HepG2 (cell line): ENCODE data around the gene CDYL2. TPM values are rescaled to one million over a fixed set of nuclear protein-coding genes. Genes with fewer than 3 reads are reported as not detected.

Experiments used
- ATAC-seq: fragments of 200-7000 bp; cut with Tn5 transposase; 3 replicates; pipeline ENCODE4 v1.9.1; 2020; ENCODE audit warnings: mild to moderate bottlenecking, moderate library complexity
- BruUV-seq: library from RNA; stranded (reverse); fragments of 400-500 nt; replicated peaks from 2 replicates; lab custom pipeline; 2021; lab: Mats Ljungman, UMichigan
- CTCF ChIA-PET: fragments of 300-600 bp; formaldehyde crosslinking; extraction: SDS; loops from one replicate; lab custom pipeline; 2021; ENCODE audit warnings: low total read pairs, inconsistent platforms, low intra/inter-chr PET ratio; lab: Yijun Ruan, JAX
- POLR2A ChIA-PET: fragments of 350-600 bp; sonication (Branson Sonifier 250); formaldehyde crosslinking; loops from one replicate; lab custom pipeline; 2020; ENCODE audit warnings: antibody characterized with exemption, inconsistent platforms; lab: Yijun Ruan, JAX
- DNase-seq: peaks from one replicate; pipeline ENCODE4 v3.0.0-alpha.2; 2015; ENCODE audit warnings: low spot score
- FAIRE-seq: peaks from 3 replicates; lab custom pipeline; 2011; peaks lifted over from hg19 to GRCh38; lab: Jason Lieb, UNC
- H2AFZ ChIP-seq: one replicate; pipeline ENCODE4 v1.6.1; 2011; ENCODE audit warnings: low read length, inconsistent platforms
- H3K27ac ChIP-seq: fragments of 300-600 bp; 3 replicates; pipeline ENCODE4 v1.8.0; 2011; ENCODE audit warnings: mixed run types, mild to moderate bottlenecking, mixed read lengths, low read length, inconsistent platforms; ENCODE audit not compliant: insufficient read depth; ENCODE audit errors: extremely low read length
- H3K27me3 ChIP-seq, 2 experiments: fragments of 200-600 bp in 1 of 2; 2 replicates in 1 of 2; 3 replicates in 1 of 2; pipeline versions ENCODE4 v1.6.0 to v1.8.0; 2011; ENCODE audit warnings: low read length in 2 of 2, mild to moderate bottlenecking in 2 of 2, moderate library complexity in 2 of 2, inconsistent platforms in 1 of 2; ENCODE audit not compliant: insufficient read depth in 2 of 2, control insufficient read depth in 1 of 2
- H3K36me3 ChIP-seq, 2 experiments: fragments of 200-600 bp in 1 of 2; replicated peaks in 1 of 2; 2 replicates in 1 of 2; 3 replicates in 1 of 2; pipeline versions ENCODE4 v1.5.1 to v1.8.0; 2011; ENCODE audit warnings: low read length in 2 of 2, inconsistent platforms in 1 of 2; ENCODE audit not compliant: insufficient read depth in 2 of 2, control insufficient read depth in 1 of 2
- H3K4me1 ChIP-seq: 2 replicates; pipeline ENCODE4 v1.5.1; 2012; ENCODE audit warnings: low read length, inconsistent platforms; ENCODE audit not compliant: insufficient read depth
- H3K4me2 ChIP-seq: 2 replicates; pipeline ENCODE4 v1.6.0; 2011; ENCODE audit warnings: low read depth, low read length, inconsistent platforms
- H3K4me3 ChIP-seq, 3 experiments: fragments of 200-600 bp in 1 of 3; sonication (generic), shearing (Covaris generic) in 1 of 3; replicated peaks in 1 of 3; 2 replicates each; pipeline ENCODE4 v1.5.1; 2011 to 2016; ENCODE audit warnings: low read length in 3 of 3, inconsistent platforms in 2 of 3, low read depth in 2 of 3, mild to moderate bottlenecking in 2 of 3, control low read depth in 1 of 3, mixed read lengths in 1 of 3; ENCODE audit not compliant: insufficient read depth in 1 of 3
- H3K79me2 ChIP-seq: one replicate; pipeline ENCODE4 v1.6.1; 2011; ENCODE audit warnings: low read length, inconsistent platforms; ENCODE audit not compliant: insufficient read depth
- H3K9ac ChIP-seq: 2 replicates; pipeline ENCODE4 v1.6.0; 2011; ENCODE audit warnings: mild to moderate bottlenecking, low read depth, low read length, inconsistent platforms; ENCODE audit not compliant: insufficient read depth
- H3K9me3 ChIP-seq: 2 replicates; pipeline ENCODE4 v1.5.1; 2012; ENCODE audit warnings: mild to moderate bottlenecking, low read length
- H4K20me1 ChIP-seq: 2 replicates; pipeline ENCODE4 v1.6.0; 2011; ENCODE audit warnings: inconsistent platforms, mild to moderate bottlenecking, low read length, moderate library complexity; ENCODE audit not compliant: insufficient read depth
- FOSL2 ChIP-seq: sonication (generic); formaldehyde crosslinking; IDR thresholded peaks from 2 replicates; pipeline ENCODE4 v1.4.0; 2020; ENCODE audit warnings: missing genetic modification reagents
- PPARG ChIP-seq: conservative IDR thresholded peaks from 2 replicates; pipeline ENCODE4 v1.6.1; 2016; ENCODE audit warnings: missing biosample characterization, missing genetic modification reagents
- WGBS: methylation state at CpG from one replicate; pipeline ENCODE4 v1.1.6; 2017; ENCODE audit warnings: low lambda C conversion rate; 5-methylcytosine and 5-hydroxymethylcytosine counted together
- in situ Hi-C: cut with HindIII; loops from 2 replicates; pipeline ENCODE4 v1.10.0; 2017; ENCODE audit warnings: low pct_unique_long_range_greater_than_20kb; ENCODE audit not compliant: extremely low pct_ligation_motif_present
- intact Hi-C: fragments of 100-400 bp; cut with micrococcal nuclease; formaldehyde crosslinking; loops from one replicate; pipeline ENCODE4 v1.10.0; 2022; ENCODE audit not compliant: unreplicated experiment
- polyA plus RNA-seq, 8 experiments: library from polyadenylated mRNA; depleted of rRNA in 3 of 8; stranded (reverse) in 7 of 8; unstranded in 1 of 8; fragments of >200 nt; fragmentation: Illumina TruSeq in 4 of 8; extraction: Trizol in 4 of 8; gene quantifications; 2 replicates each; pipeline versions ENCODE4 v1.2.1 to v1.2.3, GENCODE V29; 2011 to 2016; ENCODE audit warnings: low read depth in 4 of 8, missing spikeins in 1 of 8, mixed read lengths in 1 of 8; ENCODE audit not compliant: insufficient read depth in 1 of 8
- total RNA-seq, 5 experiments: library from RNA; depleted of rRNA; stranded (reverse); fragments of >200 nt; fragmentation: Illumina TruSeq; extraction: Trizol; gene quantifications; 2 replicates each; pipeline ENCODE4 v1.2.3, GENCODE V29; 2016; ENCODE audit warnings: low read depth in 1 of 5
- TF ChIP-seq, protein P1 (sequence below): sonication (generic); formaldehyde crosslinking; conservative IDR thresholded peaks from 2 replicates; pipeline ENCODE4 v1.4.0; 2020; ENCODE audit warnings: mild to moderate bottlenecking, missing genetic modification reagents, moderate library complexity
- TF ChIP-seq, protein P2 (sequence below): sonication (generic); formaldehyde crosslinking; IDR thresholded peaks from 2 replicates; pipeline ENCODE4 v1.8.1; 2022; ENCODE audit warnings: low read depth, mild to moderate bottlenecking, missing genetic modification reagents

CDYL2 gene
- total and polyA plus RNA-seq, 2 of the 13 experiments (the other 11 are each of a cell fraction or from before 2014, with no cell fraction given): 0.07 to 0.35 TPM

DNA sequence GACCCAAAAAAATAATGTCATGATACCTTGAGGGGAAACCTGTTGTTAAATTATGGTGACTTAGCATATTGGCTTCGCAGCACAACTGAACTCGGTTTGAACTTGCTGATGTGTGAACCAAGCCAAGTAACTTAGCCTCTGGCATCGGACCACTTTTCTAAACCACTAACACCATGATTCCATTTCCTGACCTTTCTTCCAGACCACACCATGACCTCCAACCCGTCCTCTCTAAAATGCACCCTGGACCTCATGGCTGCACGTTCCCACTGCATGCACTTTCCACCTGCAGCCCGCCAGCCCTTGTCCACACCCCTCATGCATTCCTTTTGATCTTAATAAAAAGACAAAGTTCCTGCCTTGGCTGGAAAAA is 234.3 kb downstream of the CDYL2 start (continued):
- TF ChIP-seq, protein P1, sequence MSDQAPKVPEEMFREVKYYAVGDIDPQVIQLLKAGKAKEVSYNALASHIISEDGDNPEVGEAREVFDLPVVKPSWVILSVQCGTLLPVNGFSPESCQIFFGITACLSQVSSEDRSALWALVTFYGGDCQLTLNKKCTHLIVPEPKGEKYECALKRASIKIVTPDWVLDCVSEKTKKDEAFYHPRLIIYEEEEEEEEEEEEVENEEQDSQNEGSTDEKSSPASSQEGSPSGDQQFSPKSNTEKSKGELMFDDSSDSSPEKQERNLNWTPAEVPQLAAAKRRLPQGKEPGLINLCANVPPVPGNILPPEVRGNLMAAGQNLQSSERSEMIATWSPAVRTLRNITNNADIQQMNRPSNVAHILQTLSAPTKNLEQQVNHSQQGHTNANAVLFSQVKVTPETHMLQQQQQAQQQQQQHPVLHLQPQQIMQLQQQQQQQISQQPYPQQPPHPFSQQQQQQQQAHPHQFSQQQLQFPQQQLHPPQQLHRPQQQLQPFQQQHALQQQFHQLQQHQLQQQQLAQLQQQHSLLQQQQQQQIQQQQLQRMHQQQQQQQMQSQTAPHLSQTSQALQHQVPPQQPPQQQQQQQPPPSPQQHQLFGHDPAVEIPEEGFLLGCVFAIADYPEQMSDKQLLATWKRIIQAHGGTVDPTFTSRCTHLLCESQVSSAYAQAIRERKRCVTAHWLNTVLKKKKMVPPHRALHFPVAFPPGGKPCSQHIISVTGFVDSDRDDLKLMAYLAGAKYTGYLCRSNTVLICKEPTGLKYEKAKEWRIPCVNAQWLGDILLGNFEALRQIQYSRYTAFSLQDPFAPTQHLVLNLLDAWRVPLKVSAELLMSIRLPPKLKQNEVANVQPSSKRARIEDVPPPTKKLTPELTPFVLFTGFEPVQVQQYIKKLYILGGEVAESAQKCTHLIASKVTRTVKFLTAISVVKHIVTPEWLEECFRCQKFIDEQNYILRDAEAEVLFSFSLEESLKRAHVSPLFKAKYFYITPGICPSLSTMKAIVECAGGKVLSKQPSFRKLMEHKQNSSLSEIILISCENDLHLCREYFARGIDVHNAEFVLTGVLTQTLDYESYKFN (CRISPR knock-in tag): no peak
- TF ChIP-seq, protein P2, sequence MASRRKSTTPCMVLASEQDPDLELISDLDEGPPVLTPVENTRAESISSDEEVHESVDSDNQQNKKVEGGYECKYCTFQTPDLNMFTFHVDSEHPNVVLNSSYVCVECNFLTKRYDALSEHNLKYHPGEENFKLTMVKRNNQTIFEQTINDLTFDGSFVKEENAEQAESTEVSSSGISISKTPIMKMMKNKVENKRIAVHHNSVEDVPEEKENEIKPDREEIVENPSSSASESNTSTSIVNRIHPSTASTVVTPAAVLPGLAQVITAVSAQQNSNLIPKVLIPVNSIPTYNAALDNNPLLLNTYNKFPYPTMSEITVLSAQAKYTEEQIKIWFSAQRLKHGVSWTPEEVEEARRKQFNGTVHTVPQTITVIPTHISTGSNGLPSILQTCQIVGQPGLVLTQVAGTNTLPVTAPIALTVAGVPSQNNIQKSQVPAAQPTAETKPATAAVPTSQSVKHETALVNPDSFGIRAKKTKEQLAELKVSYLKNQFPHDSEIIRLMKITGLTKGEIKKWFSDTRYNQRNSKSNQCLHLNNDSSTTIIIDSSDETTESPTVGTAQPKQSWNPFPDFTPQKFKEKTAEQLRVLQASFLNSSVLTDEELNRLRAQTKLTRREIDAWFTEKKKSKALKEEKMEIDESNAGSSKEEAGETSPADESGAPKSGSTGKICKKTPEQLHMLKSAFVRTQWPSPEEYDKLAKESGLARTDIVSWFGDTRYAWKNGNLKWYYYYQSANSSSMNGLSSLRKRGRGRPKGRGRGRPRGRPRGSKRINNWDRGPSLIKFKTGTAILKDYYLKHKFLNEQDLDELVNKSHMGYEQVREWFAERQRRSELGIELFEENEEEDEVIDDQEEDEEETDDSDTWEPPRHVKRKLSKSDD: no peak

DNA sequence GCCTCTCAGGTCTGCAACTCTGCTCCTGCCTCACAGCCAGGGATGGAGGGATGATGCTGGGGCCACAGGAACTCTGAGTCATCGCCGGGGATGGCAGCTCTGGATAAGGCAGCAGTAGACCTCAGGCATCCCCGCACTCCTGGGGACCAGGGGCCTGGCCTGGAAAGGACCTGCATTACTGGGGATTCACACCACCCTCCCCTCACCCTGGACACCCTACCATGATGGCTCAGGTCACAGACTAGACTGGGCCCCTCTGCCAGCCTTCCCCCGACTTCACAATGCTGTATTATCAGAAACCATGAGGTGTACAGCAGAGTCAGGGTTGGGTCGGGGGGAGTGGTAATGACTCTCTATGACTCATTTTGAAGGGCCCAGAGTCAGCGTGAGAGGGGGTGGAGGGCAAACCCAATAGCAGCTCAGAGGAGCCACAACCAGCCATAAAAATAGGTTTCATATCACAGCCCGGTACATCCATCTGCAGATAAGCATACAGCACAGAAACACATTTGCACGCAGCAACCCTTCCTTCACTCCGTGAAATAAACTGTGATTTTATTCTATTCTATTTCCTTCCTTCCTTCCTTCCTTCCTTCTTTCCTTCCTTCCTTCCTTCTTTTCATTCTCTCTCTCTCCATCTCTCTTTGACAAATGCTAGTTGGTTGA is 234.8 kb downstream of the CDYL2 start:
- no peak overlapping the region for H3K9ac ChIP-seq
- H4K20me1 ChIP-seq: no peaks in the 10 kb centered on the region
- H3K4me1 ChIP-seq: no peaks in the 10 kb centered on the region; the same call in 1 of the 2 replicates
- H3K27ac ChIP-seq: no peak overlapping the region
- H3K9me3 ChIP-seq: no peaks in the 10 kb centered on the region
- 45% methylated on average over 9 of the region's 9 CpGs for WGBS
- H3K4me2 ChIP-seq: no peak overlapping the region
- ChIA-PET CTCF (no interaction called here), POLR2A (no interaction called here)
- BruUV-seq: no TSS peak
- in situ Hi-C loops (no loop called here), intact Hi-C loops (no loop called here)
- H3K79me2 ChIP-seq: no peaks in the 10 kb centered on the region
- no peak overlapping the region for H2AFZ ChIP-seq
- FAIRE-seq: no peak
- TF ChIP-seq FOSL2 (CRISPR knock-in tag): 0 out of 2 replicates have a peak, but pooled peaks have one; percentile 15
- no peak for TF ChIP-seq PPARG
- peak; percentile 34; the same call in 1 of the 3 replicates for ATAC-seq
- no peak overlapping the region for H3K4me3 ChIP-seq
- peaks cover 0 to 7% of the 10 kb centered on the region in 2 experiments; a peak in 1 of 5 replicates for H3K27me3 ChIP-seq
- no peaks in the 10 kb centered on the region for H3K36me3 ChIP-seq
- no peak for DNase-seq
